Activated T-cell treated with anti-CD3 and anti-CD28 coated beads, Interleukin-2, amount 50 U/mL, for 24 hours (primary cell): ENCODE data around the gene GCNT2.
"Not testable (repeated sequence)": the region's sequence is repeated elsewhere in the genome, so short reads cannot be mapped to it uniquely, and the experiment has no call there.

ENCODE experiments used
- DNase-seq: peaks from one replicate; pipeline ENCODE4 v3.0.0-alpha.2; 2020
- H3K27ac Mint-ChIP-seq: 2 replicates; pipeline ENCODE4 v1.8.0; 2020; ENCODE audit warnings: mild to moderate bottlenecking, mixed read lengths
- H3K27me3 Mint-ChIP-seq: 2 replicates; pipeline ENCODE4 v1.8.0; 2020; ENCODE audit warnings: mixed read lengths
- H3K36me3 Mint-ChIP-seq: 2 replicates; pipeline ENCODE4 v1.8.0; 2020; ENCODE audit warnings: low read depth, mixed read lengths
- H3K4me1 Mint-ChIP-seq: 2 replicates; pipeline ENCODE4 v1.8.0; 2020; ENCODE audit warnings: low read depth, mixed read lengths
- H3K4me3 Mint-ChIP-seq: 2 replicates; pipeline ENCODE4 v1.8.0; 2020; ENCODE audit warnings: mild to moderate bottlenecking, moderate library complexity, mixed read lengths
- H3K9me3 Mint-ChIP-seq: 2 replicates; pipeline ENCODE4 v1.8.0; 2020; ENCODE audit warnings: mixed read lengths

The GCNT2 gene

GRCh38 chr6:10588562-10589428, 67.6 kb downstream of the GCNT2 start:
- Mint-ChIP-seq H3K36me3 (no peaks in the 10 kb centered on the region), H3K4me3 (no peak overlapping the region), H3K27me3 (no peaks in the 10 kb centered on the region)

GRCh38 chr6:10589429-10589727, 68.2 kb downstream of the GCNT2 start:
- H3K9me3 Mint-ChIP-seq: no peaks in the 10 kb centered on the region
- no peak for DNase-seq
- H3K27ac Mint-ChIP-seq: no peak overlapping the region
- H3K4me3 Mint-ChIP-seq: no peak overlapping the region
- H3K27me3 Mint-ChIP-seq: no peaks in the 10 kb centered on the region
- no peaks in the 10 kb centered on the region for H3K4me1 Mint-ChIP-seq
- H3K36me3 Mint-ChIP-seq: no peaks in the 10 kb centered on the region

More at GRCh38 chr6:10588562-10589428, 67.6 kb downstream of the GCNT2 start:
- H3K9me3 Mint-ChIP-seq: no peaks in the 10 kb centered on the region
- H3K27ac Mint-ChIP-seq: no peak overlapping the region
- no peak for DNase-seq
- H3K4me1 Mint-ChIP-seq: no peaks in the 10 kb centered on the region

DNA sequence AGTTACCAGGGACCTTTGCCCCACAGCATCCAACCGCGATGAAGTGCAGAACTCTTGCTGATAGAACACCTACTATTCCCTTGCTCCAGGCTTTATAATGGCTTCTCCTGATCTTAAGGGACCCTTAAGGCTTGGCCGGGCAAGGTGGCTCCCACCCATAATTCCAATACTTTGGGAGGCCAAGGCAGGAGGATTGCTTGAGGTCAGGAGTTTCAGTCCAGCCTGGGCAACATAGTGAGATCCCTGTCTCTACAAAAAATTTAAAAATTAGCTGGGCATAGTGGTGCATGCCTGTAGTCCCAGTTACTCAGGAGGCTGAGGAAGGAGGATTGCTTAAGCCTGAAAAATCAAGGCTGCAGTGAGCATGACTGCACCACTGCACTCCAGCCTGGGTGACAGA, 68.8 kb downstream of the GCNT2 start:
- Mint-ChIP-seq H3K27ac (no peak overlapping the region), H3K4me3 (no peak overlapping the region), H3K4me1 (no peaks in the 10 kb centered on the region), H3K27me3 (no peaks in the 10 kb centered on the region), H3K36me3 (no peaks in the 10 kb centered on the region), H3K9me3 (no peaks in the 10 kb centered on the region)
- no peak for DNase-seq

DNA sequence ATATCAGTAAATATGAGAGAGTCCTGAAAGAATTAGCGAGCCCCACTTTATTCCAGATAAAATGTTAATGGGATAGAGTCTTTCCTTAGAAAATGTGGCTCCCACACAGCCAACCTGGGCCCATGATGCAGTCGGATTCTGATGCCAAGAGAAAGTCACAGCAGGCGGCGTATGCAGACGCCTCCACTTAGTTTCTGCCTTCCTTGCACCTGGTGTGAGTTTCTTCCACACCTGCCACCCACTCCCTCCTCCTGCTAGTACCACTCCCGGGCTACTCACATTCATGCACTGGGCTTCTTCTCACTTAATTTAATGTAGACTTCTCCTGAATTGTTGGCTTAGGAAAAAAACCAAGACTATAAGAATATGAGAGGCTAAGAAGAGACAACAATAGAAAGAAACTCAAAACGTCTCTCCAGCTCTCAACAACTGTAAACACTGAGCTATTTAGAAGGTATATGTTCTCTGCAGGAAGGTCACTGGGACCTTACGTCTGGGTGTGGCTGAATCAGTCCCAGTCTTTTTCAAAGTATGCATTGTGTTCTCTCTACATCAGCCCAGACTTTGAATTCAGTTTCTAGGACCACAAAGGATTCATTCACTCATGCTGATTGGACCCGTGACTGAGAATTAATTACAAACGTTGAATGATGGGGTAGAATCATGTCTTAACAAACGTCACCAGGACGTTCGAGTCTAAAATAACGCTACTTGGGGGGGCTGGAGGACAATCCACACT, 70.4 kb downstream of the GCNT2 start:
- DNase-seq: no peak
- H3K36me3 Mint-ChIP-seq: no peaks in the 10 kb centered on the region
- H3K9me3 Mint-ChIP-seq: no peaks in the 10 kb centered on the region
- H3K4me3 Mint-ChIP-seq: no peak overlapping the region
- no peaks in the 10 kb centered on the region for H3K27me3 Mint-ChIP-seq
- no peak overlapping the region for H3K27ac Mint-ChIP-seq
- H3K4me1 Mint-ChIP-seq: peaks cover 4% of the 10 kb centered on the region

GRCh38 chr6:10595731-10596664, 74.8 kb downstream of the GCNT2 start:
- Mint-ChIP-seq H3K4me3 (no peak overlapping the region), H3K27me3 (no peaks in the 10 kb centered on the region), H3K36me3 (no peaks in the 10 kb centered on the region), H3K4me1 (peaks cover 4% of the 10 kb centered on the region), H3K27ac (no peak overlapping the region), H3K9me3 (no peaks in the 10 kb centered on the region)
- DNase-seq: no peak

- H3K9me3 Mint-ChIP-seq: no peaks in the 10 kb centered on the region
Measured at GRCh38 chr6:10597499-10598001, 76.4 kb downstream of the GCNT2 start.

GRCh38 chr6:10598084-10598960, 77.2 kb downstream of the GCNT2 start:
- Mint-ChIP-seq H3K27me3 (no peaks in the 10 kb centered on the region), H3K4me1 (peaks cover 4% of the 10 kb centered on the region), H3K9me3 (no peaks in the 10 kb centered on the region), H3K36me3 (no peaks in the 10 kb centered on the region), H3K27ac (no peak overlapping the region), H3K4me3 (no peak overlapping the region)
- DNase-seq: no peak

More at GRCh38 chr6:10597499-10598001, 76.4 kb downstream of the GCNT2 start:
- DNase-seq: no peak
- Mint-ChIP-seq H3K27ac (no peak overlapping the region), H3K4me1 (peaks cover 4% of the 10 kb centered on the region), H3K27me3 (no peaks in the 10 kb centered on the region), H3K36me3 (no peaks in the 10 kb centered on the region), H3K4me3 (no peak overlapping the region)

GRCh38 chr6:10599046-10599445, 77.9 kb downstream of the GCNT2 start:
- no peak overlapping the region for H3K27ac Mint-ChIP-seq
- H3K36me3 Mint-ChIP-seq: no peaks in the 10 kb centered on the region
- no peaks in the 10 kb centered on the region for H3K27me3 Mint-ChIP-seq
- no peak for DNase-seq
- H3K9me3 Mint-ChIP-seq: no peaks in the 10 kb centered on the region
- peaks cover 4% of the 10 kb centered on the region for H3K4me1 Mint-ChIP-seq
- H3K4me3 Mint-ChIP-seq: no peak overlapping the region

- not testable (repeated sequence) for H3K9me3 Mint-ChIP-seq, DNase-seq, H3K4me1 Mint-ChIP-seq, H3K36me3 Mint-ChIP-seq, H3K27me3 Mint-ChIP-seq, H3K4me3 Mint-ChIP-seq, H3K27ac Mint-ChIP-seq
Measured at GRCh38 chr6:10600681-10601080, 79.5 kb downstream of the GCNT2 start.

DNA sequence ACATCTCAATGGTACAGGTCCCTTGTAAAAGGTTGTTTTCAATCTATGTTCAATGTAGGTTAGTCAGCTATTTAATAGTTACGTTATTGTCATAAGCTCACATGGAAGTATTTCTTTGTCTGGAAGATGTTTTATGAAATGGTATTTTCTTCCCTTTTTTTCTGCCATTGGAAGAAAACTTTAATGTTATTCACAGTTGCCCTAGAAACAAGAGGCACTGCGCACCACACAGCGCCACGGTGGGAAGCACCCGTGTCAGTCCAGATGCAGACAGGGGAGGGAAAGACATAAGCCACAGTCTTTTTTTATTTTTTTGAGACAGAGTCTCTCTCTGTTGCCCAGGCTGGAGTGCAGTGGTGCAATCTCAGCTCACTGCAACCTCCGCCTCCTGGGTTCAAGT, 82.1 kb downstream of the GCNT2 start:
- no peak for DNase-seq
- H3K4me3 Mint-ChIP-seq: no peak overlapping the region
- H3K27ac Mint-ChIP-seq: no peak overlapping the region
- no peaks in the 10 kb centered on the region for H3K36me3 Mint-ChIP-seq
- no peaks in the 10 kb centered on the region for H3K27me3 Mint-ChIP-seq
- H3K9me3 Mint-ChIP-seq: peaks cover 4% of the 10 kb centered on the region
- H3K4me1 Mint-ChIP-seq: no peaks in the 10 kb centered on the region

DNA sequence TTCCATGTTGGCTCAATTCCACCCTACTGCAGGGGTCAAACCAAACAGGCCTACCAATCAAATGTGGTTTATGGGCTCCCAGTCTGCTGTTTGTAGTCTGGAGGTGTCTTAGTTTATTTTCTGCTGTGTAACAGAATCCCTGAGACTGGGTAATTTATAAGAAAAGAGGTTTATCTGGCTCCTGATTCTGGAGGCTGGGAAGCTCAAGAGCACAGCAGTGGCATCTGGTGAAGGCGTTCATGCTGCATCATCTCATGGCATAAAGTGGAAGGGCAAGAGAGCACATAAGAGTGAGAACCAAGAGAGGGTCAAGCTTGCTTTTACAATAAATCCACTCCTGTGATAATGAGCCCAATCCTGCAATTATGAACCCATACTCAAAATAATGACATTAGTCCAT, 87.9 kb downstream of the GCNT2 start:
- Mint-ChIP-seq H3K9me3 (peaks cover 4% of the 10 kb centered on the region), H3K27ac (no peak overlapping the region), H3K27me3 (no peaks in the 10 kb centered on the region), H3K4me1 (no peaks in the 10 kb centered on the region), H3K36me3 (no peaks in the 10 kb centered on the region), H3K4me3 (no peak overlapping the region)
- no peak for DNase-seq

DNA sequence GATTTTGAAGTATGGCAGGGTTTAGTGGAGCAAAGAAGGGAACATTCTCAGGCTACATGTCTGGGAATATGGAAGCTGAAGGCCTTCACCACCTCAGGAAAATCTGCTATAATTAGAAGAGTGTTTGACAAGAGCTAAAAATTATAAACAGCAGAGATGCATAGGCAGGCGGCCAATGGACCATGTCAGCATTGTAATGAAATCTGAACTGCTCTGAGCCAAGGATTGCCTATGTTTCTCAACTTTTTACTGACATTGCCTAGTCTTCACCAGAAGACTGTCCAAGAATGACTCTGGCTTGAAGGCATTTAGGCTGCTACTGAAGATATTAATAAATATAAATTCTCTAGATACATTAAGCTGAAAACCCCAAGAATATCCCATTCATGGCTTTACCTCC, 89.1 kb downstream of the GCNT2 start:
- Mint-ChIP-seq H3K36me3 (no peaks in the 10 kb centered on the region), H3K27me3 (no peaks in the 10 kb centered on the region), H3K4me3 (no peak overlapping the region), H3K27ac (no peak overlapping the region), H3K4me1 (no peaks in the 10 kb centered on the region), H3K9me3 (peaks cover 4% of the 10 kb centered on the region)
- no peak for DNase-seq

DNA sequence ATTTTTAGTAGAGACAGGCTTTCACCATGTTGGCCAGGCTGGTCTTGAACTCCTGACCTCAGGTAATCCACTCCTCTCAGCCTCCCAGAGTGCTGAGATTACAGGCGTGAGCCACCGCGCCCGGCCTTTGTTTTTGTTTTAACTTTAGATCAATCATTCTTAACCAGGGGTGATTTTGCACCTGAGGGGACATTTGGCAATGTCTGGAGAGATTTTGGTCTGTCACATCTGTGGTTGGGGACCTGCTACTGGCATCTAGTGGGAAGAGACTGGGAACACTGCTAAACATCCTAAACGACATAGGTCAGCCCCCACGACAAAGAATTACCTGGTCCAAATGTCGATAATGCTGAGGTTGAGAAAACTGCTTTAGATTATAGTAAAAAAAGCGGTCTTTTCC, 91.0 kb downstream of the GCNT2 start:
- H3K9me3 Mint-ChIP-seq: peaks cover 2% of the 10 kb centered on the region
- H3K27ac Mint-ChIP-seq: no peak overlapping the region
- no peak overlapping the region for H3K4me3 Mint-ChIP-seq
- H3K27me3 Mint-ChIP-seq: no peaks in the 10 kb centered on the region
- no peak for DNase-seq
- no peaks in the 10 kb centered on the region for H3K4me1 Mint-ChIP-seq
- no peaks in the 10 kb centered on the region for H3K36me3 Mint-ChIP-seq

DNA sequence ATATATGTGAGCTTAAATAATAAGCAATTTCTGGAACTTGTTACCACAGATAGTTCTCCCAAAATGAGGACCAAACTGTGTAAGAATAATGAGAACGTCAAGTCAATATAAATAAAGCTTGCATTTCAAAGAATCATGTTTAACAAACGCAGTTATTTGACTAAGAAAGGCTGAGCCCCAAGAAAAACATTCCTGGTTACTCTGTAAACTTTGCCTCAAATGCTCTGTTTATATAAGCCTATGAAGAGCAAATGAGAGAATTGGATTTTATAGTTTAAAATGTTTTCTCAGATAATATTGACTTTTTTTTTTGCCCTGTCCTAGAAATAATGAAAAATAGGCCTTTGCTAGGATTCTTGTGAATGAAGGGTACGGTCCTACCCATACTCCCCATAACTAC, 91.9 kb downstream of the GCNT2 start:
- no peak overlapping the region for H3K27ac Mint-ChIP-seq
- no peak for DNase-seq
- H3K36me3 Mint-ChIP-seq: no peaks in the 10 kb centered on the region
- no peak overlapping the region for H3K4me3 Mint-ChIP-seq
- H3K4me1 Mint-ChIP-seq: no peaks in the 10 kb centered on the region
- H3K9me3 Mint-ChIP-seq: no peaks in the 10 kb centered on the region
- no peaks in the 10 kb centered on the region for H3K27me3 Mint-ChIP-seq
